ENCODE data around the gene QRSL1.

DNA sequence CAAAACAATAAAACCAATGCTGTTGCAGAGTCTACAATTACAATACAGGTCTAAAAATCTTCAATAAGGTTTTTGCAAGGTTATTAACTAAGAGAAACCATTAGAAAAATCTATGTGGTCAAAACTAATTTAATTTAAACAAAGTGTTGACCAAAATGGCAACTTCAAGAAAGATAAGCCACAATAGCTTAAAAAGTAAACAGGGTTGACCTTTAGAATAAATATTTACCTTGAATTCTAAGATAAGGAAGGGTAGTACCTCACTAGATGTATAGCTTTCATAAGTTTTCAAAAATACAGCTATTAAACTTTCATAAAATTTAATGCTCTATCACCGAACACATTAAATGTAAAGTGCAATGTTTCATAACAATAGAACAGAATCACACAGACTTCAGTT lies 11.5 kb upstream of the QRSL1 start:
- TF ChIP-seq POLR2A (IDR thresholded peaks at IDR 0.05), result no peak
- TF ChIP-seq, protein P1, sequence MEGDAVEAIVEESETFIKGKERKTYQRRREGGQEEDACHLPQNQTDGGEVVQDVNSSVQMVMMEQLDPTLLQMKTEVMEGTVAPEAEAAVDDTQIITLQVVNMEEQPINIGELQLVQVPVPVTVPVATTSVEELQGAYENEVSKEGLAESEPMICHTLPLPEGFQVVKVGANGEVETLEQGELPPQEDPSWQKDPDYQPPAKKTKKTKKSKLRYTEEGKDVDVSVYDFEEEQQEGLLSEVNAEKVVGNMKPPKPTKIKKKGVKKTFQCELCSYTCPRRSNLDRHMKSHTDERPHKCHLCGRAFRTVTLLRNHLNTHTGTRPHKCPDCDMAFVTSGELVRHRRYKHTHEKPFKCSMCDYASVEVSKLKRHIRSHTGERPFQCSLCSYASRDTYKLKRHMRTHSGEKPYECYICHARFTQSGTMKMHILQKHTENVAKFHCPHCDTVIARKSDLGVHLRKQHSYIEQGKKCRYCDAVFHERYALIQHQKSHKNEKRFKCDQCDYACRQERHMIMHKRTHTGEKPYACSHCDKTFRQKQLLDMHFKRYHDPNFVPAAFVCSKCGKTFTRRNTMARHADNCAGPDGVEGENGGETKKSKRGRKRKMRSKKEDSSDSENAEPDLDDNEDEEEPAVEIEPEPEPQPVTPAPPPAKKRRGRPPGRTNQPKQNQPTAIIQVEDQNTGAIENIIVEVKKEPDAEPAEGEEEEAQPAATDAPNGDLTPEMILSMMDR (IDR thresholded peaks at IDR 0.05), result no peak
- TF ChIP-seq POLR2AphosphoS5 (IDR thresholded peaks at IDR 0.05; ENCODE audit: insufficient read depth in 1 of 2, low read depth in 1 of 2), result no peak
